Coronary artery (tissue), 2 donors: ENCODE results near the gene LAMTOR4.

ENCODE experiments used
- DNase-seq: peaks from one replicate; pipeline ENCODE4 v3.0.0-alpha.2; 2017; ENCODE audit warnings: low spot score
- H3K27ac ChIP-seq, 2 donors: fragments of 200-600 bp; sonication (generic); one replicate each; pipeline ENCODE4 v1.5.1; 2016 to 2019
- H3K4me3 ChIP-seq: fragments of 200-600 bp; sonication (generic); 2 replicates; pipeline ENCODE4 v1.5.1; 2016; ENCODE audit warnings: mild to moderate bottlenecking, moderate library complexity
- TF ChIP-seq, protein P1 (sequence below): fragments of 200-600 bp; sonication (generic); IDR thresholded peaks from one replicate; pipeline ENCODE4 v1.5.1; 2019; ENCODE audit warnings: antibody characterized with exemption

The LAMTOR4 gene

DNA sequence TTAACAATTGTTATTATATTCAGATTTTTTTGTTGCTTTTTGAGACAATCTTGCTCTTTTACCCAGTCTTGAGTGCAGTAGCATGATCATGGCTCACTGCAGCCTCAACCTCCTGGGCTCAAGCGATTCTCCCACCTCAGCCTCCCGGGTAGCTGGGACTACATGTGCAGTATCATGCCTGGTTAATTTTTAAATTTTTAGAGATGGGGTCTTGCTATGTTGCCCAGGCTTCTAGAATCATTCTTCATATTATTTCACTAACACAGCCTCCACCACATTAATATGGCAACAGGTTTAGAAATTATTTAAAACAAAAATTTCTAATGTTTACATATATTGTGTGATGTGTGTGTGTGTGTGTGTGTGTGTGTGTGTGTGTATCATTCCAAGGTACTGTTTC is 1.4 kb upstream of the LAMTOR4 start:
- no peak overlapping the region for H3K4me3 ChIP-seq

DNA sequence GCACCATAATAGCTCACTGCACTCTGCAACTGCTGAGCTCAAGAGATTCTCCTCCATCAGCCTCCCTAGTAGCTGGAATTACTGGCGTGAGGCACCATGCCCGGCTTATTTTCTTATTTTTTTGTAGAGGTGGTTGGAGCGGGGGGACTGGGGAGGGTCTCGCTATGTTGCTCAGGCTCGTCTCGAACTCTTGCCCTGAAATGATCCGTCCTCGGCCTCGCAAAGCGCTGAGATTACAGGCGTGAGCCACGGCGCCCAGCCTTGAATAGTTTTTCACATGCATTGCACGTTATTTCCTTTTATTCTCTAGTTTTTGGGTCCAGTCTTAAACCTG is 526 bp upstream of the LAMTOR4 start:
- TF ChIP-seq, protein P1, sequence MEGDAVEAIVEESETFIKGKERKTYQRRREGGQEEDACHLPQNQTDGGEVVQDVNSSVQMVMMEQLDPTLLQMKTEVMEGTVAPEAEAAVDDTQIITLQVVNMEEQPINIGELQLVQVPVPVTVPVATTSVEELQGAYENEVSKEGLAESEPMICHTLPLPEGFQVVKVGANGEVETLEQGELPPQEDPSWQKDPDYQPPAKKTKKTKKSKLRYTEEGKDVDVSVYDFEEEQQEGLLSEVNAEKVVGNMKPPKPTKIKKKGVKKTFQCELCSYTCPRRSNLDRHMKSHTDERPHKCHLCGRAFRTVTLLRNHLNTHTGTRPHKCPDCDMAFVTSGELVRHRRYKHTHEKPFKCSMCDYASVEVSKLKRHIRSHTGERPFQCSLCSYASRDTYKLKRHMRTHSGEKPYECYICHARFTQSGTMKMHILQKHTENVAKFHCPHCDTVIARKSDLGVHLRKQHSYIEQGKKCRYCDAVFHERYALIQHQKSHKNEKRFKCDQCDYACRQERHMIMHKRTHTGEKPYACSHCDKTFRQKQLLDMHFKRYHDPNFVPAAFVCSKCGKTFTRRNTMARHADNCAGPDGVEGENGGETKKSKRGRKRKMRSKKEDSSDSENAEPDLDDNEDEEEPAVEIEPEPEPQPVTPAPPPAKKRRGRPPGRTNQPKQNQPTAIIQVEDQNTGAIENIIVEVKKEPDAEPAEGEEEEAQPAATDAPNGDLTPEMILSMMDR = no peak
- H3K4me3 ChIP-seq = peak overlapping the region; percentile 99
- no peak for DNase-seq
- peak overlapping the region; percentile 85 to 96 for H3K27ac ChIP-seq

More for the DNA sequence above, 1.4 kb upstream of the LAMTOR4 start:
- TF ChIP-seq, protein P1 = no peak
- DNase-seq = no peak
- H3K27ac ChIP-seq = no peak overlapping the region

DNA sequence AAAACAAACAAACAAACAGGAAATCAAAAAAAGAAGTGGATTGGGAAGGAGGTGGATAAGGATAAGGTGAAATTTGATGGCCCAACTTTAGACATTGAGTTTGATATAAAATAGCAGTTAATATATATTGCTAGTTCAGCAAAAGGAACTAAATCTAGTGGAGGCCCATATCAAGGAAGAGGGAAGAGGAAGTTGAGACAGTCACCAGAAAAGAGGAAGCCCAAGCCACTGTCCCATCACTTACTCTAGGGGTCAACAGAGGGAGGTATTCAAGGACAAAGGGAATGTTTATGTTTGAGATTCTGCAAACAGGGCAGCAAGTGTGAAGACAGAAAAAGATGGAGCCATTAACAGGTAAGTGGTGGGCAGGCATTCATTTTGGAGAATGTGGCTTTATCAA is 3.7 kb downstream of the LAMTOR4 start:
- Histone ChIP-seq H3K27ac (no peak overlapping the region), H3K4me3 (no peak overlapping the region)
- no peak for DNase-seq
- TF ChIP-seq, protein P1 = no peak

DNA sequence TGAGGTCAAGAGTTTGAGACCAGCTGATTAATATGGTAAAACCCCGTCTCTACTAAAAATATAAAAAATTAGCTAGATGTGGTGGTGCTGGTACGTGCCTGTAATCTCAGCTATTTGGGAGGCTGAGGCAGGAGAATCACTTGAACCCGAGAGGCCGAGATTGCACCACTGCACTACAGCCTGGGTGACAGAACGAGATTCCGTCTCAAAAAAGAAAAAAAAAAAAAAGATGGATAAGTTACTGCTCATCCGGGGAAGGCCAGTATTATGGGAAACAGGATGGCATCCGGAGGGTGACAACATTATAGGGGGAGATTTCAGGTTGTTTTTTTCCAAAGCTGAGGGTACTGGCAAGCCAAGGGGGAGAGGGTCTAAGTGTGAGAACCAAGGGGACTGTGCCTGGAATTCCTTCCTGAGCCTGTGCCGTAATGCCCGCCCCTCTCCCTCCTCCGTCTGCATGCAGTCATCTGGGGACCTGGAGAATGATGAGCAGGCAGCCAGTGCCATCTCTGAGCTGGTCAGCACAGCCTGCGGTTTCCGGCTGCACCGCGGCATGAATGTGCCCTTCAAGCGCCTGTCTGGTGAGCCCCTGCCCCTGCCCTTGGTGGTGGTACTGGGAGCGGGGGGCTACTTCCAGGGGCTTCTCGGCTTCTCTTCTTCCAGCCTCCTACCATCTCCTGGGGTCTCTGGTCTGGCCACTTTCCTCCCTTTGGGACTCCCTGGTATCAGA is 4.4 kb downstream of the LAMTOR4 start:
- TF ChIP-seq, protein P1 = no peak
- no peak for DNase-seq
- Histone ChIP-seq H3K4me3 (no peak overlapping the region), H3K27ac (no peak overlapping the region)

DNA sequence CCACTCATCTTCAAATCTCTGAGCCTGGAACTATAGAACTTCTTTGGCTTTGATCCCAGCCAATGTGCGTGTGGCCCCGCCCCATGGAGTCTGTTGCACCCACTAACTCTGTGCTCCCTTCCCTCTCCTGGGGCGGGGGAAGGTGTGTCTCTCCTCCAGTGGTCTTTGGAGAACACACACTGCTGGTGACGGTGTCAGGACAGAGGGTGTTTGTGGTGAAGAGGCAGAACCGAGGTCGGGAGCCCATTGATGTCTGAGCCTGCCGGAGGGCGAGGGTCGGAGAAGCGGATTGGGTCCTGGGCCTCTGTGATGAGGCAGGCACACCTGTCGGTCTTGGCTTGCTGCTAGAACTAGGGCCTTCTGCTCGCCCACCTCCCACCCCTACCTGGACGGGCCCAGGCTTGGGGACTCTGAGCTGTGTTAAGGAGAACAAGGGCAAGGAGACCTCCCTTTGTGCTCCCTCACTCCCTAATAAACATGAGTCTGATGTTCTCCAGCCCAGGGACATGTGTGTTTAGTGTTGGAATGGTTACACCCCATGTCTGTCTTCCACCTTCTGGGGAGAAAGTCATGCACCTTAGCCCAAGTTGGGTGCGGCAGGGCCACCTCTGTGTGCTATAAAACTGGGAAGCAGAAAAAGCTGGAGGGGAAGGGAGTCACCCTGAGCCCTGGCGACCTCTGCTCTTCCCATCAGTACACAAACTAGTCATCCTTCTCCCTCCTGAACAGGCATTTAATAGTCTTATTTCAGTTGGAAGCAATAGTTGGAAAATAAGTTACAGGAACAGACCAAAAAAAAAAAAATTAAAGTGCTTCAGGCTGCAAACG is 5.2 kb downstream of the LAMTOR4 start:
- Histone ChIP-seq H3K4me3 (no peak overlapping the region), H3K27ac (no peak overlapping the region)
- DNase-seq = no peak
- TF ChIP-seq, protein P1 = no peak

DNA sequence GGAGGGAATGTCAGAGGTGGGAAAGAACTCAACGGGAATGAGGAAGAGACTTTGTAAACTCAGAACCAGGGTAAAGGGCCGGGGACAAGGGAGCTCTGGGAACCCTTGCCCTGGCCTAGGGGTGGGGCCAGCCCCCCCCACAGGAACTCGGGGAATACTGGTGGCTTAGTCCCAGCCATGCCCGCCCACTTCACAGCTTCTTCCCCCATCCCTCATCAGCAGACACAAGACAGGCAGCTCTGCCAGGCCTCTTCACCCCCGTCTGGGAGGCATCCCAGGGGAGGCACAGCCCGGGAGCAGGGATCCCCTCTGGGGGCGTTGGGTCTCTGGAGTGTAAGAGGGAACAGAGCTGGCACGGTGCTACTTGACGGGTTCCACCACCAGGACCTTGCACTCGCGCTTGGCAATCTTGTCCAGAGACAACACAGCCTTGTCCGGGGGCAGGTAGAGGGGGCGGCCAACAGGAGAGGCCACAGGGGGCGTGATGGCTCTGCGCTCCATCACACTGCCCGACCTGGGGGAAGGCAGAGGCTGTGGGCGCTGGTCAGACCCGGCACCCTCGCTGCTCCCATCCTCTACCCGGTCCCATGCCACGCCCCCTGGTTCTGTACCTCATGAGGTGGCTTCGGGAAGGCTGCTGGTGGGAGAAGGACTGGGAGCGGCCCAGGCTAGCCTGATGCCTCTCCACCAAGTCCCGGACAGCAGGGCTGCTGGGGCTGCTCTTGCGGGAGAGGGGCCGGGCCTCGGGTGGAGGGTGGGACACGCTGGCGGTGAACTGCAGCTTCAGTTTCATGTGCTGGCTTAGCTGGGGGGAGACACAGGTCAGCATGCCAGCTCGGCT is 6.2 kb downstream of the LAMTOR4 start:
- H3K4me3 ChIP-seq = no peak overlapping the region
- no peak overlapping the region for H3K27ac ChIP-seq
- TF ChIP-seq, protein P1 = no peak
- DNase-seq = no peak
